GM18517 (cell line): ENCODE measurements around the gene AASDHPPT.
"Not testable (repeated sequence)": the region's sequence is repeated elsewhere in the genome, so short reads cannot be mapped to it uniquely, and the experiment has no call there.

ENCODE experiments used
- ATAC-seq: cut with Tn5 transposase; IDR thresholded peaks from one replicate; pipeline ENCODE4 v1.9.1; 2021; ENCODE audit warnings: mild to moderate bottlenecking, moderate library complexity; ENCODE audit not compliant: unreplicated experiment

AASDHPPT gene

GRCh38 chr11:106077609-106078455, at the start of gene AASDHPPT:
Gene AASDHPPT (plus strand): TSS chr11:106077662. CDS start chr11:106077711, 49 bp downstream.
- ATAC-seq = peak; percentile 34

- no peak for ATAC-seq
Measured at GRCh38 chr11:106030609-106031008, 46.9 kb upstream of the AASDHPPT start.

- ATAC-seq = no peak
Measured at GRCh38 chr11:106031202-106031810, 46.2 kb upstream of the AASDHPPT start.

- ATAC-seq = no peak
Measured at GRCh38 chr11:106031936-106032335, 45.5 kb upstream of the AASDHPPT start.

- no peak for ATAC-seq
Measured at GRCh38 chr11:106032861-106033260, 44.6 kb upstream of the AASDHPPT start.

- no peak for ATAC-seq
Measured at GRCh38 chr11:106043540-106043939, 33.9 kb upstream of the AASDHPPT start.

- no peak for ATAC-seq
Measured at GRCh38 chr11:106047631-106048030, 29.8 kb upstream of the AASDHPPT start.

GRCh38 chr11:106049727-106050476, 27.6 kb upstream of the AASDHPPT start:
- no peak for ATAC-seq

- no peak for ATAC-seq
Measured at GRCh38 chr11:106051103-106051502, 26.4 kb upstream of the AASDHPPT start.

- ATAC-seq = not testable (repeated sequence)
Measured at GRCh38 chr11:106058377-106058776, 19.1 kb upstream of the AASDHPPT start.

- ATAC-seq = no peak
Measured at GRCh38 chr11:106059617-106060016, 17.8 kb upstream of the AASDHPPT start.

- ATAC-seq = no peak
Measured at GRCh38 chr11:106061249-106061784, 16.1 kb upstream of the AASDHPPT start.

GRCh38 chr11:106061954-106062949, 15.2 kb upstream of the AASDHPPT start:
- no peak for ATAC-seq

GRCh38 chr11:106063009-106063408, 14.5 kb upstream of the AASDHPPT start:
- peak; percentile 65 for ATAC-seq

GRCh38 chr11:106070606-106071005, 6.9 kb upstream of the AASDHPPT start:
- ATAC-seq = no peak

GRCh38 chr11:106072804-106073203, 4.7 kb upstream of the AASDHPPT start:
- ATAC-seq = no peak

GRCh38 chr11:106076171-106076918, 1.1 kb upstream of the AASDHPPT start:
- ATAC-seq = peak; percentile 1

GRCh38 chr11:106076919-106077608, 398 bp upstream of the AASDHPPT start, which contains the start of gene KBTBD3:
Gene KBTBD3 (minus strand): TSS chr11:106077347. CDS start chr11:106059097, 18,250 bp downstream.
- ATAC-seq = peak; percentile 96

- no peak for ATAC-seq
Measured at GRCh38 chr11:106082096-106082495, 4.6 kb downstream of the AASDHPPT start.
